Fibroblast of lung (primary cell): Measurements from ENCODE around the gene SORBS1. TPM values are rescaled to one million over a fixed set of nuclear protein-coding genes. Genes with fewer than 3 reads are reported as not detected.

Experiments
- DNase-seq, 2 donors: peaks; one replicate each; pipeline versions ENCODE4 v3.0.0 to v3.0.0-alpha.2; 2010; ENCODE audit warnings: low read depth in 2 of 2
- H2AFZ ChIP-seq: 2 replicates; pipeline ENCODE4 v1.5.1; 2012; ENCODE audit warnings: low read length, control low read depth, inconsistent platforms
- H3K27ac ChIP-seq: 2 replicates; pipeline ENCODE4 v1.5.1; 2011; ENCODE audit warnings: low read length, control low read depth; ENCODE audit not compliant: insufficient read depth
- H3K27me3 ChIP-seq: 2 replicates; pipeline ENCODE4 v1.5.1; 2011; ENCODE audit warnings: mild to moderate bottlenecking, low read length; ENCODE audit not compliant: control insufficient read depth, insufficient read depth
- H3K36me3 ChIP-seq: 2 replicates; pipeline ENCODE4 v1.5.1; 2011; ENCODE audit warnings: low read length; ENCODE audit not compliant: control insufficient read depth, insufficient read depth
- H3K4me1 ChIP-seq: 2 replicates; pipeline ENCODE4 v1.5.1; 2011; ENCODE audit warnings: low read length; ENCODE audit not compliant: control insufficient read depth, insufficient read depth; ENCODE audit errors: extremely low read depth
- H3K4me2 ChIP-seq: 2 replicates; pipeline ENCODE4 v1.5.1; 2011; ENCODE audit warnings: low read length, control low read depth; ENCODE audit not compliant: insufficient read depth; ENCODE audit errors: extremely low read depth
- H3K4me3 ChIP-seq, 4 experiments: fragments of 200-600 bp in 1 of 4; sonication (generic) in 1 of 4; replicated peaks in 1 of 4; 2 replicates each; pipeline ENCODE4 v1.5.1; 2011 to 2016; ENCODE audit warnings: low read length in 4 of 4, low read depth in 3 of 4, mild to moderate bottlenecking in 3 of 4, control low read depth in 2 of 4, inconsistent platforms in 1 of 4, mixed read lengths in 1 of 4; ENCODE audit not compliant: insufficient read depth in 1 of 4; ENCODE audit errors: control extremely low read depth in 1 of 4
- H3K79me2 ChIP-seq: 2 replicates; pipeline ENCODE4 v1.5.1; 2012; ENCODE audit warnings: mild to moderate bottlenecking, low read length, inconsistent platforms; ENCODE audit not compliant: control insufficient read depth, insufficient read depth
- H3K9ac ChIP-seq: 2 replicates; pipeline ENCODE4 v1.5.1; 2011; ENCODE audit warnings: mild to moderate bottlenecking, low read length, control low read depth; ENCODE audit not compliant: insufficient read depth
- H3K9me3 ChIP-seq: 2 replicates; pipeline ENCODE4 v1.5.1; 2012; ENCODE audit warnings: low read depth, low read length; ENCODE audit not compliant: control insufficient read depth, insufficient read depth
- H4K20me1 ChIP-seq: 2 replicates; pipeline ENCODE4 v1.5.1; 2011; ENCODE audit warnings: low read length; ENCODE audit not compliant: control insufficient read depth, insufficient read depth; ENCODE audit errors: extremely low read depth
- EZH2 ChIP-seq: IDR thresholded peaks from 2 replicates; pipeline ENCODE4 v1.5.1; 2012; ENCODE audit warnings: low read length, control low read depth, mild to moderate bottlenecking; ENCODE audit errors: missing control alignments
- polyA plus RNA-seq, 2 donors: library from polyadenylated mRNA; depleted of rRNA in 1 of 2; stranded (reverse) in 1 of 2; unstranded in 1 of 2; fragments of >200 nt; gene quantifications; 2 replicates each; pipeline ENCODE4 v1.2.1, GENCODE V29; 2011 to 2012; ENCODE audit warnings: missing spikeins in 1 of 2
- total RNA-seq: library from RNA; depleted of rRNA; stranded (reverse); fragments of >200 nt; gene quantifications from 2 replicates; pipeline ENCODE4 v1.2.1, GENCODE V29; 2014
- TF ChIP-seq, protein P1 (sequence below), 2 donors: IDR thresholded peaks in 1 of 2; conservative IDR thresholded peaks in 1 of 2; 1 replicate in 1 of 2; 2 replicates in 1 of 2; pipeline ENCODE4 v1.5.1; 2011 to 2012; ENCODE audit warnings: low read length in 2 of 2, control low read depth in 1 of 2, inconsistent platforms in 1 of 2, low read depth in 1 of 2, mild to moderate bottlenecking in 1 of 2

Gene SORBS1
- total and polyA plus RNA-seq, 2 donors (not counting 1 experiment from before 2014, with no cell fraction given) = 0.33 to 0.50 TPM

DNA sequence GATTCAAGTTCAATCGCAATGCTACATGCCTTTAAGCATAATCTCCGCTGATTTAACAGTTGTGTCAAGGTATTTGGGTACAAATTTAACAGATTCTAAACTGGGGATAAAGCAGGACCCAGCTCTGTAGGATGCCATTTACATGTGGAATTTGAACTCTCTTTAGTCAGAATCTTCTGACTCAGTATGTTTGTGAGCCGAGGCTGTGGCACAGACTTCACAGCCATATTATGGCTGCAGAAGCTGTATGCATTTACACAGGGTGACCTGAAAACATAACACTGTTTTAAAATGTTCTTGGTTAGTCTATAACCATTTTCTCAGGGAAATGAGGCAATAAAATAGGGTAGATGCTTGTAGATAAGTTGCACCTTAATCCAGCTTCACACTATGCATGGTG is 279.1 kb downstream of the SORBS1 start:
- Histone ChIP-seq H3K79me2 (peaks cover 83% of the 10 kb centered on the region), H3K4me1 (peaks cover 20% of the 10 kb centered on the region), H3K36me3 (no peaks in the 10 kb centered on the region), H3K27ac (no peak overlapping the region), H3K27me3 (no peaks in the 10 kb centered on the region), H3K9ac (no peak overlapping the region), H3K4me2 (no peak overlapping the region), H2AFZ (no peak overlapping the region), H4K20me1 (no peaks in the 10 kb centered on the region), H3K4me3 (no peak overlapping the region), H3K9me3 (no peaks in the 10 kb centered on the region)
- TF ChIP-seq, protein P1, sequence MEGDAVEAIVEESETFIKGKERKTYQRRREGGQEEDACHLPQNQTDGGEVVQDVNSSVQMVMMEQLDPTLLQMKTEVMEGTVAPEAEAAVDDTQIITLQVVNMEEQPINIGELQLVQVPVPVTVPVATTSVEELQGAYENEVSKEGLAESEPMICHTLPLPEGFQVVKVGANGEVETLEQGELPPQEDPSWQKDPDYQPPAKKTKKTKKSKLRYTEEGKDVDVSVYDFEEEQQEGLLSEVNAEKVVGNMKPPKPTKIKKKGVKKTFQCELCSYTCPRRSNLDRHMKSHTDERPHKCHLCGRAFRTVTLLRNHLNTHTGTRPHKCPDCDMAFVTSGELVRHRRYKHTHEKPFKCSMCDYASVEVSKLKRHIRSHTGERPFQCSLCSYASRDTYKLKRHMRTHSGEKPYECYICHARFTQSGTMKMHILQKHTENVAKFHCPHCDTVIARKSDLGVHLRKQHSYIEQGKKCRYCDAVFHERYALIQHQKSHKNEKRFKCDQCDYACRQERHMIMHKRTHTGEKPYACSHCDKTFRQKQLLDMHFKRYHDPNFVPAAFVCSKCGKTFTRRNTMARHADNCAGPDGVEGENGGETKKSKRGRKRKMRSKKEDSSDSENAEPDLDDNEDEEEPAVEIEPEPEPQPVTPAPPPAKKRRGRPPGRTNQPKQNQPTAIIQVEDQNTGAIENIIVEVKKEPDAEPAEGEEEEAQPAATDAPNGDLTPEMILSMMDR (conservative IDR thresholded peaks at IDR 0.05 in 1 of 2, IDR thresholded peaks at IDR 0.05 in 1 of 2; ENCODE audit: low read depth in 1 of 2, low read length in 2 of 2) = no peak
- no peak for TF ChIP-seq EZH2
- DNase-seq = no peak

- no peak for DNase-seq
- H3K27ac ChIP-seq = no peak overlapping the region
- TF ChIP-seq EZH2 = no peak
- TF ChIP-seq, protein P1 (conservative IDR thresholded peaks at IDR 0.05 in 1 of 2, IDR thresholded peaks at IDR 0.05 in 1 of 2; ENCODE audit: low read depth in 1 of 2, low read length in 2 of 2) = no peak
- H3K79me2 ChIP-seq = peaks cover 83% of the 10 kb centered on the region
- no peak overlapping the region for H3K9ac ChIP-seq
- H3K9me3 ChIP-seq = no peaks in the 10 kb centered on the region
- H2AFZ ChIP-seq = no peak overlapping the region
- peaks cover 21% of the 10 kb centered on the region for H3K4me1 ChIP-seq
- no peaks in the 10 kb centered on the region for H4K20me1 ChIP-seq
- no peaks in the 10 kb centered on the region for H3K36me3 ChIP-seq
- H3K4me3 ChIP-seq = no peak overlapping the region
- no peaks in the 10 kb centered on the region for H3K27me3 ChIP-seq
- no peak overlapping the region for H3K4me2 ChIP-seq
Measured at GRCh38 chr10:95281206-95281605, 280.0 kb downstream of the SORBS1 start.

DNA sequence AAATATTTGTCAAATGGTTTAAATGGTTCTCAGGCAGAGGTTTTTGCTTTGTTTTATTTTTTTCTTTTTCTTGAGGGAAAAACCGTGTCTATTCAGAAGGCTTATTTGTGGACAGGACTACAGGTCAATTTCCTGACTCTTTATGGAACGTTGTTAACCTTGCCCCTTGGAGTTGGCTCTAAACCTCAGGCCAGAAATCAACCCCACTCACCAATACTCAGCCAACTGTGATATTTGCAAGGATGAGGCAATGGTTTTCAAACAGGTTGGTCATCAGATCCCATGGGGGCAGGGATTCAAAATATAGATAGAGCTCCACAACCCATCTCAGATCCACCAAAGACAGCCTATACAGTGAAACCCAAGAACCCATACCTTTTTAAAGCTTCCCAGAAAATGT is 280.5 kb downstream of the SORBS1 start:
- Histone ChIP-seq H2AFZ (no peak overlapping the region), H3K4me3 (no peak overlapping the region), H3K4me1 (peaks cover 22% of the 10 kb centered on the region), H3K36me3 (no peaks in the 10 kb centered on the region), H3K79me2 (peaks cover 79% of the 10 kb centered on the region), H3K9me3 (no peaks in the 10 kb centered on the region), H3K27ac (no peak overlapping the region), H3K9ac (no peak overlapping the region), H3K4me2 (no peak overlapping the region), H4K20me1 (no peaks in the 10 kb centered on the region), H3K27me3 (no peaks in the 10 kb centered on the region)
- TF ChIP-seq, protein P1 (conservative IDR thresholded peaks at IDR 0.05 in 1 of 2, IDR thresholded peaks at IDR 0.05 in 1 of 2; ENCODE audit: low read depth in 1 of 2, low read length in 2 of 2) = no peak
- no peak for TF ChIP-seq EZH2
- DNase-seq = no peak
